ENCODE results near the gene DGLUCY. TPM values are rescaled to one million over a fixed set of nuclear protein-coding genes. Genes with fewer than 3 reads are reported as not detected.
A peak's percentile ranks its signal among the peaks of the same experiment; 100 is the strongest.
"Not testable (repeated sequence)": the region's sequence is repeated elsewhere in the genome, so short reads cannot be mapped to it uniquely, and the experiment has no call there.

DGLUCY gene
- total RNA-seq, 2 donors from 2014 or later: 50.1 to 85.6 TPM

GRCh38 chr14:91123201-91123600 is 9.3 kb downstream of the DGLUCY start:
- ATAC-seq (no peak), DNase-seq (ENCODE audit: low spot score in 2 of 2) (no peak)
- H3K27ac Mint-ChIP-seq: no peak overlapping the region
- H3K9me3 Mint-ChIP-seq: peaks cover 0 to 6% of the 10 kb centered on the region in 2 donors
- peaks cover 21 to 56% of the 10 kb centered on the region in 2 donors for H3K36me3 Mint-ChIP-seq

DNA sequence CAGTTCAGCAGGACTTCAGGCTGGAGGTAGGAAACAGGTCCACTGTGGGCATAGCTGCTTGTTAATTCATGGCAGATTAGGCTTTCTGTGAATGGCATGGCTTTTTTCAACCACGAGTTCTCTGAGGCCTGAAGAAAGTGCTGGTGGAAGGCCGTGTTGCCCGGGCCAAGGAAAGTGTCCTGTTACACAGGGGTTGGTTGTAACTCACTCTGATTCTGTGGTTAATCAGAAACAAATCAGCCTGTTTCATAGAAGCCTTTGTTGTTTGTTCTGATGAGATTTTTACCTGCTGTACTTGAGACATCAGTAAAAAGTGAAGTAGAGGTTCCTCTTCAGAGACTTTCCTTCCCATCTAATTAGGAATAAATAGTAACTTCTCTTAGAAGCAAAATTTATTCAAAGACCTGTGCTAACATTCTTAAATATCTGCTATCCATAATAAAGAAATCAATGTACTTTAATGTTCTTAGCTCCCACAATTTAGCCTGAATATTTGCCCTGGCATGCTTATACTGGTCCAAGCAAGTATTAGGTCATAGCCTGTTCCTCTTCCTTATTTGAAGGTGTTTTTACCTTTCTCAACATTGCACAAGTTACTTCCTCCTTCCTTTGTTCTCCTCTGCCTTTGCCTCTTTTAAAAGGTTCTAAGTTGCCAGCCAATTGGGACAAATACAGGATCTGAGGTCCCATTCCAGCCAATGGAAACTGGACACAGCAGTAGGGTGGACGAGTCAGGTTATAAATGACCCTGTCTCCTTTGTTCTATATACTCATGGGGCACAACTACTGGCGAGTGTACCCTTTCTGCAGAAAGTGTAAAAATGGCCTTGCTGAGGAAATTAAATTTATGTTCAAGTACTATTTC is 10.8 kb downstream of the DGLUCY start:
- ATAC-seq; H3K9me3 Mint-ChIP-seq; DNase-seq (ENCODE audit: low spot score in 2 of 2); H3K27ac Mint-ChIP-seq: not testable (repeated sequence)
- H3K36me3 Mint-ChIP-seq: peaks cover 13 to 42% of the 10 kb centered on the region in 2 donors

DNA sequence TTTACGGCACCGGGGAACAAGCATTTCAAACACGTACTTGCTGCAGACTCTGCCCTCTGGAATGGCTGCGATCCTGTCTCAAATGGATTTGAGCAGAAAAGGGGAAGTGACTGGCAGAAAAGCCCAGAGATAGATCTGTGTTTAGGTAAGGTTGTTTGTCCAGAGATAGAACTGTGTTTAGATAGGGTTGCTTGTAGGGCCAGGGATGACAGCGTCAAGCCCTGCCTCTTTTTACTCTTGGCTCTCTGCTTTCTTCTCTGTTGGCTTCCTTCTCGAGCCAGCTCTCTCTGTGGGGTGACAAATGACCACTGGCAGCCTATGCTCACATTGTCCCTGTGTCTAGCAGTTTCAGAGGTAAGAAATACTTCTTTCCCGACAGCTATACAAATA is 11.4 kb downstream of the DGLUCY start:
- Mint-ChIP-seq H3K27ac (peak overlapping the region in 1 of 2 donors; percentile 46), H3K9me3 (no peaks in the 10 kb centered on the region), H3K36me3 (peaks cover 10 to 37% of the 10 kb centered on the region in 2 donors)

GRCh38 chr14:91125801-91126200 is 11.9 kb downstream of the DGLUCY start:
- peaks cover 9 to 37% of the 10 kb centered on the region in 2 donors for H3K36me3 Mint-ChIP-seq
- H3K9me3 Mint-ChIP-seq: no peaks in the 10 kb centered on the region
- peak overlapping the region in 1 of 2 donors; percentile 46 for H3K27ac Mint-ChIP-seq
- ATAC-seq (no peak), DNase-seq (ENCODE audit: low spot score in 2 of 2) (no peak)

More for the DNA sequence above, 11.4 kb downstream of the DGLUCY start:
- DNase-seq (ENCODE audit: low spot score in 2 of 2) (no peak), ATAC-seq (no peak)

GRCh38 chr14:91126761-91127160 is 12.9 kb downstream of the DGLUCY start:
- H3K36me3 Mint-ChIP-seq: peaks cover 5 to 37% of the 10 kb centered on the region in 2 donors
- no peaks in the 10 kb centered on the region for H3K9me3 Mint-ChIP-seq
- H3K27ac Mint-ChIP-seq: peak overlapping the region in 1 of 2 donors; percentile 77
- DNase-seq (ENCODE audit: low spot score in 2 of 2) (no peak), ATAC-seq (no peak)

GRCh38 chr14:91127401-91127801 is 13.5 kb downstream of the DGLUCY start:
- H3K9me3 Mint-ChIP-seq: no peaks in the 10 kb centered on the region
- ATAC-seq: no peak
- peaks cover 5 to 37% of the 10 kb centered on the region in 2 donors for H3K36me3 Mint-ChIP-seq
- DNase-seq (ENCODE audit: low spot score in 2 of 2): no peak
- peak overlapping the region in 1 of 2 donors; percentile 77 for H3K27ac Mint-ChIP-seq

GRCh38 chr14:91127924-91128323 is 14.1 kb downstream of the DGLUCY start:
- H3K36me3 Mint-ChIP-seq: peaks cover 5 to 37% of the 10 kb centered on the region in 2 donors

GRCh38 chr14:91128699-91129098 is 14.8 kb downstream of the DGLUCY start:
- ATAC-seq: no peak
- no peak for DNase-seq (ENCODE audit: low spot score in 2 of 2)
- Mint-ChIP-seq H3K9me3 (no peaks in the 10 kb centered on the region), H3K36me3 (peaks cover 5 to 37% of the 10 kb centered on the region in 2 donors), H3K27ac (peak overlapping the region in 1 of 2 donors; percentile 68)

More at GRCh38 chr14:91127924-91128323, 14.1 kb downstream of the DGLUCY start:
- DNase-seq (ENCODE audit: low spot score in 2 of 2) (no peak), ATAC-seq (no peak)
- Mint-ChIP-seq H3K27ac (peak overlapping the region in 1 of 2 donors; percentile 68), H3K9me3 (no peaks in the 10 kb centered on the region)

DNA sequence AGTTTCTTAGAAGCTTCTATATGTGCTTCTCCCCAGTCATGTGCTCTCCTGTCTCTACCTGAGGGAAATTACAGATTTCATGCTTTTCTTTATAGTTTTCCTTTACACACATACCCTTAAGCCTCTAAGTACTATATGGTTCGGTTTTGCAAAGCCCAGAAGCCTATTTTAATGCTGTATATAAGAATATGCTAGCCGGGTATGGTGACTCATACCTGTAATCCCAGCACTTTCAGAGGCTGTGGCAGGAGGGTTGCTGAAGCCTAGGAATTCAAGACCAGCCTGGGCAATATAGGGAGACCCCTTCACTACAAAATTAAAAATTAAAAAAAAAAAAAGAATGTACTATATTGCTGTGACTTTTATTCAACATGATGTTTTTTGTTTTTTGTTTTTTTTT is 15.4 kb downstream of the DGLUCY start:
- H3K36me3 Mint-ChIP-seq: peaks cover 5 to 33% of the 10 kb centered on the region in 2 donors
- no peak for DNase-seq (ENCODE audit: low spot score in 2 of 2)
- no peak for ATAC-seq

GRCh38 chr14:91135039-91135438 is 21.2 kb downstream of the DGLUCY start:
- ATAC-seq: no peak
- DNase-seq (ENCODE audit: low spot score in 2 of 2): no peak
- H3K27ac Mint-ChIP-seq: no peak overlapping the region
- H3K9me3 Mint-ChIP-seq: no peaks in the 10 kb centered on the region
- H3K36me3 Mint-ChIP-seq: no peaks in the 10 kb centered on the region

More for the DNA sequence above, 15.4 kb downstream of the DGLUCY start:
- Mint-ChIP-seq H3K27ac (no peak overlapping the region), H3K9me3 (no peaks in the 10 kb centered on the region)

DNA sequence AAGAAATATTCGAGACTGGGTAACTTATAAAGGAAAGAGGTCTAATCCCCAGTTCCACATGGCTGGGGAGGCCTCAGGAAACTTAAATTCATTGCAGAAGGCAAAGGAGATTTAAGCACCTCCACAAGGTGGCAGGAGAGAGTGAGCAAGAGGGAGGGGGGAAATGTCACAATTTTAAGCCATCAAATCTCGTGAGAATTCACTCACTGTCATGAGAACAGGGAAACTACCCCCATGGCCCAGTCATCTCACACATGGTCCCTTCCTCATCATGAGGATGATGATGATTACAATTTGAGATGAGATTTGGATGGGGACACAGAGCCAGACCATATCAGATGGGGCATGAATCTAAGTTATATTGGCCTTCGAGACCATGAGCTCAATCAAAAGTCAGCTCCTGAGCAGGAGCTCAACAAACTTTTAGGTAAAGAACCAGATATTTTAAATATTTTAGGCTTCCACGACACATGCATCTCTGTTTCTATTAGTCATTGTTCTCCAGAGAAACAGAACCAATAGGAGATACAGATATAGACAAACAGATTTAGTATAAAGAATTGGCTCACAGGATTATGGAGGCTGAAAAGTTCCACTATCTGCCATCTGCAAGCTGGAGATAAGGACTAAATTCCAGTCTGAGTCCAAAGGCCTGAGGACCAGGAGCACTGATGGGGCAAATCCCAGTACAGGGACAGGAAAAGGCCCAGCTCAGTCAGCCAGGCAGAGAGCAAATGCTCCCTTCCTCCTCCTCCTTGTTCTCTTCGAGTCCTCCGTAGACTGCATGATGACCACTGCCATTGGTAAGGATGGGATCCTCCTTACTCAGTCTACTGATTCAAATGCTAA is 24.9 kb downstream of the DGLUCY start:
- H3K9me3 Mint-ChIP-seq: no peaks in the 10 kb centered on the region
- DNase-seq (ENCODE audit: low spot score in 2 of 2): peak in 1 of 2 donors; percentile 63
- peaks cover 0 to 5% of the 10 kb centered on the region in 2 donors for H3K36me3 Mint-ChIP-seq
- peak overlapping the region in 1 of 2 donors; percentile 68 for H3K27ac Mint-ChIP-seq
- peak; percentile 63 to 84 for ATAC-seq

DNA sequence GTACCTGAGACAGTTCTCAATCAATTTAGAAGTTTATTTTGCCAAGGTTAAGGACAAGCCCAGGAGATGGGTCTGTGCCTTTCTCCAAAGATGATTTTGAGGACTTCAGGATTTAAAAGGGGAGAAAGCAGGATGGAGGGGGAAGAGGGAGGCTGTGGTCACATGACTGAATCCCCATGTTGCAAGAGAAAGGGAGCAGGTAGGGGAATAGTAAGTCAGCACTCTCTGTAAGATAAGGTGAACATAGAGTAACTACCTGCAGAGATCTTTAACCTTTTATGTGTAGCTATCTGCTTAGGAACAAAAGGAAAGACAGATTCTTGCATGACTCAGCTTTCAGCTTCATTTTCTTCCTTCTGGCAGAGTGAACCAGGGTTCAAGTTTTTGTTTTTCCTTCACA is 25.9 kb downstream of the DGLUCY start:
- Mint-ChIP-seq H3K9me3 (no peaks in the 10 kb centered on the region), H3K27ac (no peak overlapping the region), H3K36me3 (peaks cover 0 to 7% of the 10 kb centered on the region in 2 donors)
- no peak for ATAC-seq
- no peak for DNase-seq (ENCODE audit: low spot score in 2 of 2)

DNA sequence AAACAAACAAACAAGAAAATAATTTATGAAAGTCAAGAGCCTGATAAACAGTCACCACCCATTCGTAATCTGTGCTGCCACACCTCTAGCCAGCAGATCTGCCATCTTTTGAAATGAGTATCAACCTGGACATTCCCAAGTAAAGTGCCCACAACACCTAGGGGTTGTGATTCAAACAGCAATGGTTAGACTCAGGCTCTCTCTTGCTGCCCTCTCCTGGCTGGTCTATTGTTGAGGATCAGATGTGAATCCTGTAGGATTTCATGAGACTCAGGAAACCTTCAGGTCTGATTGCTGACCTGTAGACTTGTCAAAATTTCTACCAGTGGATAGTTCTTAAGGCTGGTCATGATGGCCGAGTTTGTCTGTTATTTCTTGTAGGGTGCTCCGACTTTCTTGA is 26.8 kb downstream of the DGLUCY start:
- Mint-ChIP-seq H3K36me3 (peaks cover 0 to 7% of the 10 kb centered on the region in 2 donors), H3K9me3 (no peaks in the 10 kb centered on the region), H3K27ac (no peak overlapping the region)
- peak in 1 of 2 donors; percentile 21 for ATAC-seq
- DNase-seq (ENCODE audit: low spot score in 2 of 2): no peak

DNA sequence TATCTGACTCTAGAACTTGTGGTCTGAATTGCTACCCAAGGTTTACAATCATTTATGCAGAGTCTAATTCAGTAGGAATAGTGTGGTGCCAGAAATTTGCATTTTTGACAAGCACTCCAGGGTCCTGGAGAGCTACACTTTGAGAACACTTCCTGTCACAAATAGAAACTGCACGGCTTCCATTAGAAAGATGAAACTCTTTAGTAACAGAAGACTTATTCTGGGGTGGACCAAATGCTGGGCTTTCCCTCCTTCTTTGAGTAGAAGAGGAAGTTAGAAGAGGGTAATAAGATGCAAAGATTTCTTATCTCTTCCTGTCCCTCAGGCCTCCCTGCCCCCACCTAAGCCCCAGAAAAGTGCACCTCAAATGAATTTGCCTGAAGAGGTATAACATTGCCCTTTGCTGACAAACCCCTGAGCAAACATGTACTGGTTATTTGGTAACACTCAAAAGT is 28.4 kb downstream of the DGLUCY start:
- Mint-ChIP-seq H3K27ac (peak overlapping the region; percentile 29 to 35), H3K9me3 (no peaks in the 10 kb centered on the region), H3K36me3 (peaks cover 0 to 7% of the 10 kb centered on the region in 2 donors)
- no peak for DNase-seq (ENCODE audit: low spot score in 2 of 2)
- peak in 1 of 2 donors; percentile 30 for ATAC-seq

DNA sequence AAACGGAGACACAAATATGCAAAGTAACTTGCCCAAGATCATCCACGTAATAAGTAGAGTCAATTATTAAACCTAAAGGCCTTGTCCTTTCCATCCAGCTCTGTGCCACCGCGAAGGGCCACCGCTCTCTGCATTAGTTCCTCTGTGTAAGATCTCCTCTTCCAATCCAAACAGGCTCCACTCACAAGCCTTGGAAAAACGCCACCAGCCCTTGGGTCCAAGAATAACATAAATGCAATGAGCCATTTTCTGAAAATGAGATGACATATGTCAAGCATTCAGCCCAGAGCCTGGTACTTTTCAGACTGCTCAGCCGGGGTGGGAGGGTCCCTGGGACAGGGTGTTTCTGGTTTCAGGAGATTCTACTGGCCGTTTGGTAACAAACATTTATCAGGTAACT is 30.0 kb downstream of the DGLUCY start:
- DNase-seq (ENCODE audit: low spot score in 2 of 2) (no peak), ATAC-seq (no peak)
- H3K36me3 Mint-ChIP-seq: peaks cover 0 to 7% of the 10 kb centered on the region in 2 donors
- no peaks in the 10 kb centered on the region for H3K9me3 Mint-ChIP-seq
- peak overlapping the region; percentile 24 to 86 for H3K27ac Mint-ChIP-seq

- Mint-ChIP-seq H3K36me3 (peaks cover 0 to 7% of the 10 kb centered on the region in 2 donors), H3K27ac (peak overlapping the region; percentile 24 to 86)
- no peak for DNase-seq (ENCODE audit: low spot score in 2 of 2)
Observed at GRCh38 chr14:91144425-91145145, 30.7 kb downstream of the DGLUCY start.

More at GRCh38 chr14:91144425-91145145, 30.7 kb downstream of the DGLUCY start:
- H3K9me3 Mint-ChIP-seq: no peaks in the 10 kb centered on the region
- no peak for ATAC-seq

Data from activated naive CD4-positive, alpha-beta T cell treated with anti-CD3 and anti-CD28 coated beads, Interleukin-2, amount 50 U/mL, for 72 hours (primary cell).